DND-41 (cell line): ENCODE results near the gene TP53.

ENCODE experiments used
- EZH2 ChIP-seq: IDR thresholded peaks from 3 replicates; pipeline ENCODE4 v1.6.1; 2012; ENCODE audit warnings: borderline replicate concordance, low read depth, mild to moderate bottlenecking, moderate library complexity, low read length, inconsistent platforms; ENCODE audit not compliant: severe bottlenecking
- TF ChIP-seq, protein P1 (sequence below): IDR thresholded peaks from 2 replicates; pipeline ENCODE4 v1.5.1; 2012; ENCODE audit warnings: borderline replicate concordance, low read length, moderate library complexity, mild to moderate bottlenecking; ENCODE audit not compliant: poor library complexity, severe bottlenecking; ENCODE audit errors: extremely low read depth

- TF ChIP-seq, protein P1, sequence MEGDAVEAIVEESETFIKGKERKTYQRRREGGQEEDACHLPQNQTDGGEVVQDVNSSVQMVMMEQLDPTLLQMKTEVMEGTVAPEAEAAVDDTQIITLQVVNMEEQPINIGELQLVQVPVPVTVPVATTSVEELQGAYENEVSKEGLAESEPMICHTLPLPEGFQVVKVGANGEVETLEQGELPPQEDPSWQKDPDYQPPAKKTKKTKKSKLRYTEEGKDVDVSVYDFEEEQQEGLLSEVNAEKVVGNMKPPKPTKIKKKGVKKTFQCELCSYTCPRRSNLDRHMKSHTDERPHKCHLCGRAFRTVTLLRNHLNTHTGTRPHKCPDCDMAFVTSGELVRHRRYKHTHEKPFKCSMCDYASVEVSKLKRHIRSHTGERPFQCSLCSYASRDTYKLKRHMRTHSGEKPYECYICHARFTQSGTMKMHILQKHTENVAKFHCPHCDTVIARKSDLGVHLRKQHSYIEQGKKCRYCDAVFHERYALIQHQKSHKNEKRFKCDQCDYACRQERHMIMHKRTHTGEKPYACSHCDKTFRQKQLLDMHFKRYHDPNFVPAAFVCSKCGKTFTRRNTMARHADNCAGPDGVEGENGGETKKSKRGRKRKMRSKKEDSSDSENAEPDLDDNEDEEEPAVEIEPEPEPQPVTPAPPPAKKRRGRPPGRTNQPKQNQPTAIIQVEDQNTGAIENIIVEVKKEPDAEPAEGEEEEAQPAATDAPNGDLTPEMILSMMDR = no peak
- no peak for TF ChIP-seq EZH2
These were observed 18.8 kb downstream of the TP53 start for GRCh38 chr17:7668482-7668881.
